GM21515 (cell line): Measurements from ENCODE around the gene ZYG11B.
"Not testable (repeated sequence)": the region's sequence is repeated elsewhere in the genome, so short reads cannot be mapped to it uniquely, and the experiment has no call there.

Experiments
- ATAC-seq: cut with Tn5 transposase; IDR thresholded peaks from one replicate; pipeline ENCODE4 v1.9.1; 2021; ENCODE audit not compliant: unreplicated experiment

ZYG11B gene

DNA sequence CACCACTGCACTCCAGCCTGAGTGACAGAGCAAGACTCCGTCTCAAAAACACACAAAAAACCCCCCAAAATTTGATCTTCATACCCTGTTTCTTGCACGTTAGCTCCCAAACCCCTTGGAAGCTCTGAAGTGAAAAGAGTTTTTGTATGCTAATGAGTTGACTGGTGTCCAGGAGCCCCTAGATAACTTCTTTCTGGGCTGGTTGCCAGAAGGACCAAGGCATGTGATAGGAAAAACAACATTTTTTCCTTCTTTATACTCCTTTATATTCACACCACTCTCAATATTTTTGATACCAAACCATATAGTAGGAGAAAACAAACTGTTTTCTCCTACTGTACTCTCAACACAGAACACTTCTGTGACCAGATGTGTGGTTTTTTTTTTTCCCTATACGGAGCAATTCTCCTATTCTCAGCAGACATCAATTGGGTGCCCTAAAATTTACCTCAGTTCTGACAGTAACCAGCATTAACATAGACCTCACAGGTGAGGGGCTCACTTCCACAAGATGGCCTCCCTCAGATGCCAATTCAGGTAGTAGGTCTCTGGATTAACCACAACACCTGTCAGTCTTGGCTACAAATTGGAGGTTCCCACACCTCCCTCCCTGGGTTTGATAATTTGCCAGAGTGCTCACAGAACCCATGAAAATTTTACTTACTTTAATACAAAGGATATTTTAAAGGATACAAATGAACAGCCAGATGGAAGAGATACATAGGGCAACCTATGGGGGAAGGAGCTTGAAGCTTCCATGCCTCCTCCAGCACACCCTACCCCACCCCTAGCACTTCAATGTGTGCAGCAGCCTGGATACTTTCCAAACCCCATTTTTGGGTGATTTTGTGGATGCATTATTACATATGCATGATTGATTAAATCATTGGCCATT lies 25.6 kb downstream of the ZYG11B start:
- no peak for ATAC-seq

DNA sequence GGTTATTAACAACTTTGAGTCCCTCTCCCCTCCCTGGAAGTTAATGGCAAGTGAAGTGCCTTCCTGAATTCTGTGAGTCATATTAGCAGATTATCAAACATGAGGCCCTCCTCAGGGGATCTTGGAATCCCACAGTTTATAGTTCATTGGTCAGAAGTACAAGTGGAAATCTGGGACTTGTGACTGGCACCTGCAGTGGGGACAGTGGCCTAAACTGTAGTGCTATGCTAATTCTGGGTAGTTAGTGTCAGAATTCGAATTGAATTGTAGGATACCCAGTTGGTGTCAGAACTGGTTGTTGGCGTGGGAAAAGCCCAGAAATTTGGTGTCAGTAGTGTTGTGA lies 26.2 kb downstream of the ZYG11B start:
- ATAC-seq, result no peak

- no peak for ATAC-seq
These were observed 26.9 kb downstream of the ZYG11B start for GRCh38 chr1:52753169-52753568.

- no peak for ATAC-seq
These were observed 29.8 kb downstream of the ZYG11B start for GRCh38 chr1:52756020-52756419.

DNA sequence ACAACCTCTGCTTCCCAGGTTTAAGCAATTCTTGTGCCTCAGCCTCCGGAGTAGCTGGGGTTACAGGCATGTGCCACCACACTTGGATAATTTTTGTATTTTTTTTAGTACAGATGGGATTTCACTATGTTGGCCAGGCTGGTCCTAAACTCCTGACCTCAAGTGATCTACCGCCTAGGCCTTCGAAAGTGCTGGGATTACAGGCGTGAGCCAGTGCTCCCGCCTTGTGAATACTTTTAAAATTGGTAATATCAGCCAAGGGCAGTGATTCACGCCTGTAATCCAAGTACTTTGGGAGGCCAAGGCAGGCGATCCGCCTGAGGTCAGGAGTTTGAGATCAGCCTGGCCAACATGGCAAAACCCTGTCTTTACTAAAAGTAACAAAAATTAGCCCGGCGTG lies 33.7 kb downstream of the ZYG11B start:
- ATAC-seq, result no peak

DNA sequence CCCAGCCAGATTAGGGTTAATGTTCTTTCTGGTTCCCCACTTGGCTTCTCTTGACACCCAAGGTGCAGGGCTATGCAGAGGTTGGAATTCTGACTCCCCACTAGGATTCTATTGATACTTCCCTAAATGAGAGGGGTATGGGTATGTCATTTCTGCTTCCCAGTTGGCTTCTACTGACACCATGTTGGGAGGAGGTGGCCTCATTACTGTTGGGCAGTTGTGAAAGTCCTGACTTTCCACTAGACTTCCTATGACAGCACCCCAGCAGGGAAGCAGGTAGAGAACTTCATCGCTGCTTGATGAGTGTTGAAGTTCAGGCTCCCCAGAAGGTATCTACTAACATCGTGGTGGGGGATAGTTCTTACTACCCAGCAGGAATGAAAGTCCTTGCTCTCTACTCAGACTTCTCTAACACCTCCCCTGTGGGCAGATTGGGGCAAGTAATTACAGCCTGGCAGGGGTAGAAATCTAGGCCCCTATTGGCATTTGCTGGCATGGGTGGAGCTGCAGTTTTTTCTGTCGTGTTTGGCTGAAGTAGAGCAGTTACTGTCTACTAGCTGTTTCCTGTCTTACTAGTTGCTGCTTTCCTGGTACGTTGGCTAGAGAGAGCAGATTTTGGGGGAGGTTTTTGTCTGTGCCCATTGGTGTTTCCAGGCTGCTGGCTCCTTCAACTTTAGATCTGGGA lies 41.5 kb downstream of the ZYG11B start:
- no peak for ATAC-seq

DNA sequence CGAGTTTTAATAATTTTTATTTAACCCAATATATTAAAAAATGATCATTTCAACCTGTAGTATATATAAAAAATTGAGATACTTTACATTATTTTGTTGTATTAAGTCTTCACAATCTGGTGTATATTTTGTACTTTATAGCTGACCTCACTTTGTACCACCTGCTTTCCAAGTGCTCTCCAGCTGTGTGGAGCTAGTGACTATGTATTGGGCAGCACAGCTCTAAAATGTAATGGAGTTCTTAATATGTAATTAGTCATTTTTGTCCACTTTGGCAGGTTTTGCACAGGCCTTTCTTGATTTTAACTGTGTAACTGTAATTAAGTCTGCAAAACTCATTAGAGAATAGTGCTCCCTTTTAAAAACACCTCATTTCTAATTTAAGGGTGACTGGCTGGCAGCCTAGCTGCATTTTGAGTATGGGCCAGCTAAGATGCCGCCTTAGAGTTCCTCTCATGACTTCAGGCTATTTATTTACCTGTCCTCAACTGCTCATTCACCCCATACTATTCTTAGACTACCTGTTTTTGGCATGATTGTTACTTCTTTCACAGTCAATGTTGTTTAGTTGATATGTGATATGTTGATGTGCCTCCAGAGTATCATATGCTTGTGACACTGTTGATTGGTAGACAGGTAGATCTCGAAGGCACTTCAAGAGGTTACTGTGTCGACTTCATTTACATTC lies 43.2 kb downstream of the ZYG11B start:
- ATAC-seq, result no peak

DNA sequence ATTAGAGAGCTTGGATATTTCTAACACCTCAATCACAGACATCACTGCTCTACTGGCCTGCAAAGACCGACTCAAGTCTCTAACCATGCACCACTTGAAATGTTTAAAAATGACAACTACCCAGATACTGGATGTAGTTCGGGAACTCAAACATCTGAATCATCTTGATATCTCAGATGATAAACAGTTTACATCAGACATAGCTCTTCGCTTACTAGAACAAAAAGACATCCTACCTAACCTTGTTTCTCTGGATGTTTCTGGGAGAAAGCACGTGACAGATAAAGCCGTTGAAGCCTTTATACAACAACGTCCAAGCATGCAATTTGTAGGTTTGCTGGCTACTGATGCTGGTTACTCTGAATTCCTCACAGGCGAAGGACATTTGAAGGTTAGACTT lies 45.1 kb downstream of the ZYG11B start:
- ATAC-seq, result no peak

DNA sequence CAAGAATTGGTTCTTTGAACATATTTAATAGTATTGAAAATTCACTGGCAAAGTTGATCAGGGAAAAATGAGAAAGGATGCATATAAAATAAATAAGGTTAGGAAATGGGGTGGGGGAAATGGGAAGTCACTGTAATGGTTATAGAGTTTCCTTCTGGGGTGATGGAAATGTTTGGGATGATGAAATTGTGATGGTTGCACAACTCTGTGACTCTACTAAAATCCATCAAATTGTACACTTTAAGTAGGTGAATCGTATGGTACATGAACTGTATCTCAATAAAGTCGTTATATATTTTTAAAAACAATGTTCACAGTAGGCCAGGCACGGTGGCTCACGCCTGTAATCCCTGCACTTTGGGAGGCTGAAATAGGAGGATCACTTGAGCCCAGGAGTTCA lies 59.9 kb downstream of the ZYG11B start:
- no peak for ATAC-seq

GRCh38 chr1:52790429-52790828 lies 64.2 kb downstream of the ZYG11B start:
- ATAC-seq, result not testable (repeated sequence)

DNA sequence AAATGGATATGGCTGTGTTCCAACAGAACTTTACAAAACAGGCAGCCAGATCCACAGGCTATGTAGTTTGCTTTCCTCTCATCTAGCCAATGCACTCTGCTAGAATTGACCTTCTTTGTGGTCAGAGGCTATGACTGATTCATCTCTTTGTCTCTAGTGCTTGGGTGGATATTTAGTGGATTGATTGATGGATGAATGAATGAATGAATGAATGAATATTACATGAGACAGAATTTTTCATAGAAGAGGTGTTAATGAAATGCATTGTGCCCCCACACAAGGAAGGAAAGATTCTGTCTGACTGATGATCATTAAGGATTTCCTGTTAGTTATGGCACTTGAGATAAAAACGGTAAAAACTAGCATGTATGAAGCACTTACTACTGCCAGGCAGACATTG lies 65.8 kb downstream of the ZYG11B start:
- ATAC-seq, result no peak

- ATAC-seq, result not testable (repeated sequence)
These were observed 67.5 kb downstream of the ZYG11B start for GRCh38 chr1:52793717-52794116.

DNA sequence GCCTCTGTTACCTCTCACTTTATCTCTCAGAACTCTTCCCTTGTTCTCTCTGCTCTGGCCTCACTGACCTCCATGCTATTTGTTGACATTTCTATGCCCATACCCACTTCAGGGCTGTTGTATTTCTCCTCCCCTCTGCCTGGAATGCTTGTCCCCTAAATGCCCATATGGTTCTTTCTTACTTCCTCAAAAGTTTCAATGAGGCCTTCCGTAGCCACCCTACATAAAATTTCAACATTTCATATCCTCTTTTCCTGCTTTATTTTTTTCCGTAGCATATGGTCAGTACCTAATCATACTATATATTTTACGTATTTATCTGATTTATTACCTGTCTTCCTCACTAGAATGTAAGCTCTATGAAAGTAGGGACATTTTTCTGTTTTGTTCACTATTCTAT lies 69.2 kb downstream of the ZYG11B start:
- no peak for ATAC-seq

DNA sequence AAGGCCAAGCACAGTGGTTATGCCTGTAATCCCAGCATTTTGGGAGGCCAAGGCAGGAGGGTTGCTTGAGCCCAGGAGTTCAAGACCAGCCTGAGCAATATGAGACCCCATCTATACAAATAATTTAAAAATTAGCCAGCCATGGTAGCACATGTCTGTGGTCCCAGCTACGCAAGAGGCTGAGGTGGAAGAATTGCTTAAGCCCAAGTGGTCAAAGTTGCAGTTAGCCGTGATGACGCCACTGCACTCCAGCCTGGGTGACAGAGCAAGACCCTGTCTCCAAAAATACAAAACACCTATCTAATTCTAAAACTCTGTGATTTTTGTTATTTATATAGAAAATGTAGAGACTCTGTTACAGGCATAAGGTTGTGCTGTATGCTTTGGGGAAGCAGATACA lies 72.1 kb downstream of the ZYG11B start:
- ATAC-seq, result no peak

GRCh38 chr1:52801011-52801410 lies 74.8 kb downstream of the ZYG11B start:
- no peak for ATAC-seq

GRCh38 chr1:52804083-52804482 lies 77.8 kb downstream of the ZYG11B start:
- not testable (repeated sequence) for ATAC-seq

- no peak for ATAC-seq
These were observed 88.2 kb downstream of the ZYG11B start for GRCh38 chr1:52814465-52814864.

- ATAC-seq, result not testable (repeated sequence)
These were observed 94.6 kb downstream of the ZYG11B start for GRCh38 chr1:52820830-52821229.

- no peak for ATAC-seq
These were observed 99.6 kb downstream of the ZYG11B start for GRCh38 chr1:52825868-52826267.

- ATAC-seq, result no peak
These were observed 108.5 kb downstream of the ZYG11B start for GRCh38 chr1:52834798-52835197.

- ATAC-seq, result no peak
These were observed 109.8 kb downstream of the ZYG11B start for GRCh38 chr1:52836035-52836434.

GRCh38 chr1:52839175-52839574 lies 112.9 kb downstream of the ZYG11B start:
- ATAC-seq, result not testable (repeated sequence)
